Activated CD4-positive, alpha-beta T cell treated with anti-CD3 and anti-CD28 coated beads, Interleukin-2, amount 50 U/mL, for 1 hour (primary cell): ENCODE results near the gene PHKB.
"Not testable (repeated sequence)": the region's sequence is repeated elsewhere in the genome, so short reads cannot be mapped to it uniquely, and the experiment has no call there.

Experiments
- DNase-seq: peaks from one replicate; pipeline ENCODE4 v3.0.0-alpha.2; 2020

Gene PHKB

DNA sequence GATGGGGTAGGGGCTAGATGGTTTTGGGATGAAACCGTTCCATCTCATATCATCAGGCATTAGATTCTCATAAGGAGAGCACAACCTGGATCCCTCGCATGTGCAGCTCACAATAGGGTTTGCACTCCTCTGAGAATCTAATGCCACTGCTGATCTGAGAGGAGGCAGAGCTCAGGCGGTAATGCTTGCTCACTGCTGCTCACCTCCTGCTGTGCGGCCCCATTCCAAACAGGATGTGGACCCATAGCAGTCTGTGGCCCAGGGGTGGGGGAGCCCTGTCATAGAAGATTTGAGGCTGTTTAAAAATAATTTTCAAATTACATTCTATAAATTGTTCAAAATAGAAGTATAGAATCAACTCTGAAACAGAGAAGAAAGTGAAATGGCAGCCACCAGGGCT, 50.8 kb downstream of the PHKB start:
- DNase-seq: no peak

DNA sequence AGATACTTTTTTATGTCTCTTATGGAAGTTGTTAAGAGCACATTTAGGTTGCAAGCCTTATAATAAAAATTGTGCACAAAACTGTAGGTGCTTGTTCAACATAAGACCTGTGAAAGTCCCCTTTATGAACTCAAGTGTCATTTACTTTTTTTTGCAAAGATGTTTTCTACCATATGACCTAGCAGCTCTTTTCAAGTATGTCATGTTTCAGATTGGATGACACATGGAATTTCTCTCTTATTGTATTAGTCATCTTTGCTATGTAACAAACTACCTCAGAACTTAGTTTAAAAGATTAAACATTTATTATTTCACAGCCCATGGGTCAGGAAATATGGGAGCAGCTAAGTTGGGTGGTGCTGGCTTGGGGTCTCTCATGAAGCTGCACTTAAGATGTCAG, 57.9 kb downstream of the PHKB start:
- DNase-seq: no peak

DNA sequence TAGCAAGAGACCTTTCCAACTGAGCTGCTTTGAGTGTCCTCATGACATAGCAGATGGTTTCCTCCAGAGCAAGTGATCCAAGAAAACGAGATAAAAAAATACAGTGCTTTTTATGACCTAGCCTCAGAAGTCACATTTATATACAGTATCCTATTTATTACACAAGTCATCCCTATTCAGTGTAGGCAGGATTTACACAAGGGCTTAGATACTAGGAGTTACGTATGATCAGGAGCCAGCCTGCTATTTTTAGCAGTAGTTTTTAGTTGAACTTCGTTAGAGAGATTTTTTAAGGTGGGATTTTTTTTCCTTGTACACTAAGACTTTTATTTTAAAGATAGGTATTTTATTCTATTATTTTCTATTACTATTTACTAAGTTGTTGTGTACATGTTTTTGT, 58.4 kb downstream of the PHKB start:
- no peak for DNase-seq

DNA sequence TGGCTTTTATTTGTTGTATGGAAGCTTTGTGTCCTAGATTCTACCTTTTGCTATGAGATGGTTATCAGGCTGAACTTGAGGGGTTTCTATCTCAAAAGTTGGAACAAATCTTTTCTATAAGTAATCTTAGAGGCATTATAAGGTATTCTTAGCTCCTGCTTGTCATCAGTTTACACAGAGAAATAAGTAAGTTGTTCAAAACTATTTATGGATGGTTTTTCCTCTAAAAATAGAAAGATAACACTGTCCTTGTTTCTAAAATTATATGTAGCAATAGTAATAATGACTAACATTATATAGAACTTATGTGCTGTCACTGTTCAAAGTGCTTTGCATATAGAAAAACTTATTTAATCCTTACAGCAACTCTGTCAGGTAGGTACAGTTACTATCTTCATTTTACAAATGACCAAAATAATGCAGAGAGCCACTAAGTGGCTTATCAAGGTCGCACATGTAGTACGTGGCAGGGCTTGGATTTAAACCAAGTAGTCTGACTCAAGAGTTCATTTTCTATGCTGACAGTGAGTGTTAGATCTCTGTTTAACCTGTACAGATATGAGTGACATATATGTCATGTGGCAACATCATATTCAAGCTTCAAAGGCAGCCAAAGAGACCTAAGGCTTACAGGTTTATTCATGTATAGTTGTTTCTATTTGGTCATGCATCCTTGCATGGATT, 59.0 kb downstream of the PHKB start:
- no peak for DNase-seq

DNA sequence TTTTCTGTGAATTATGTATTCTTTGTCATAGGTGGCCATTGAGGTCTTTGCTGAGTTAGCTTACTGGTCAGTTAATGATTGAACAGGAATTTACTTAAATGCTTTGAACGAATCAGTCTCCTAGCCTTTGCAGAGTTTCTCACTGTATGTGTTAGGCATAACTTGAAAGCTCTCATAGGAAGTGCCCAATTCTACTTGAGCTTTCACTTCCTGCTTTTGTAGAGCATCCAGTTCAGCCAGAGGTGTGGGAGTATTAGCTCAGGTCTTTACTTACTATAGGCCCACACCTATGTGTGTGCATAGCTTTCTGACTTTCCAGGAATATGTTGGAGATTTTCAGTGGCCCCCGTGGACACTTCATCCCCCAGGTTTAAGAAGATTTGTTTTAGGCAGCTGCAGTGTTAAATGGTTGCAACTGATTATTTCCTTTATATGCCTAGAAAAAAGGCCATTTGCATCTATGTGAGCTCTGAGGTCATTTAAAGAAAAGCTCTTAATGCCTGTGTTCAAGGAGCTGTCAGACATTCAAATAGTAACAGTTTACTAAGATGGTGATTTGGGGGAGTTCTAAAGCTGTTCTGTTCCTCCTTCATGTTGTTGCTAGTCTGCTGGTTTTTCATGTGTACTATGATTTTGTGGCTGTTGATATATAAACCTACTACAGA, 62.3 kb downstream of the PHKB start:
- no peak for DNase-seq

DNA sequence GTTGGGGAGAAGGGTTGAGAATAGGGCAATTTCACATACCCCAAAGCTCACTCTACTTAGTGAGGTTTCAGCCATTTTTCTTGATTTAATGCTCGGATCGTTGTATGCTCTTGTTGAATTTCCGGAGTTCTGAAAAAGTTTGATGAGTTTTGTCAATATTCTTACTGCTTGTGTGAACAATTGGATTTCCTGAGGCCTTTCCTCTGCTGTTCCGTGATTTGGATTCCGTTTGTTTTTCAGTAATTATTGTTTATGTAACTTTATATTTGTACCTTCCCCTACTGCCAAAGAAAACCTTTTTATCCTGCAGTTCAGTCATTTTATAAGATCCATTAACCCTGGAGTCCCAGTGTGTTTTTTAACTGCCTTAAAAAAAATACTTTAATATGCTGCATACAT, 62.9 kb downstream of the PHKB start:
- no peak for DNase-seq

DNA sequence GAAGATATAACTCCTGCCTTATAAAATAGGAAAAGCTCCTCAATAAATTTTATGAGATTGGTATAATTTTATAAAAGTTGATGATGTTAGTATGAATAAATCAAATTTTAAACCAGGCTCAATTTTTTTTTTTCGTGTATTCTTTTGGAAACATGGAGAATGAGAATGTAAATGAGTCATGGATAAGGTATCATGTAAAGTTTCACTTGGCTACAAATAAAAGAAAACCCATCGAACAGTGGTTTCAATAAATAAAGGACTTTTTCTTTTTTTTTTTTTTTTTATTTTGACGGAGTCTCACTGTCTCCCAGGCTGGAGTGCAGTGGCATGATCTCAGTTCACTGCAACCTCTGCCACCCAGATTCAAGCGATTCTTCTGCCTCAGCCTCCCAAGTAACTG, 67.3 kb downstream of the PHKB start:
- no peak for DNase-seq

DNA sequence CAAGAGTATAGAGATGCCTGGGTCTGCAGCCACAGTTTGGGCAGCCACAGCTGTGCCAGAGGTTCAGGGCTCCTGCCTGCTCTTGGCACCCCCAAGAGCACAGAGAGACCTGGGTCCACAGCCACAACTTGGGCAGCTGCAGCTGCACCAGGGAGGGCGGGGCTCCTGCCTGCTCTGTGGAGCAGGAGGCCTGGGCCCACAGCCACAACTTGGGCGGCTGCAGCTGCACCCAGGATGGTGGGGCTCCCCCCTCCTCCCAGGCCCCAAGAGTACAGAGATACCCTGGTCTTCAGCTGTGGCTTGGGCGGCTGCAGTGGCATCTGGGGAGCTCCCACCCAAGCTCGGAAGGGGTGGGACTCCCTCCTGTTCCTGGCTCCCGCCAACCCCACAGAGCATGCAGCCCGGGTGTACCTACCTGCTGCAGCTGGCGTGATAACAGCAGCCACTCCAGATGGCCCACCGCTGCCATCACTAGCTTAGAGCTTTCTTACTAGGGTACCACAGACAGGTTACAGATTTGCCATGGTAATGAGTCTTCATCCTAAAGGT, 72.7 kb downstream of the PHKB start:
- no peak for DNase-seq

DNA sequence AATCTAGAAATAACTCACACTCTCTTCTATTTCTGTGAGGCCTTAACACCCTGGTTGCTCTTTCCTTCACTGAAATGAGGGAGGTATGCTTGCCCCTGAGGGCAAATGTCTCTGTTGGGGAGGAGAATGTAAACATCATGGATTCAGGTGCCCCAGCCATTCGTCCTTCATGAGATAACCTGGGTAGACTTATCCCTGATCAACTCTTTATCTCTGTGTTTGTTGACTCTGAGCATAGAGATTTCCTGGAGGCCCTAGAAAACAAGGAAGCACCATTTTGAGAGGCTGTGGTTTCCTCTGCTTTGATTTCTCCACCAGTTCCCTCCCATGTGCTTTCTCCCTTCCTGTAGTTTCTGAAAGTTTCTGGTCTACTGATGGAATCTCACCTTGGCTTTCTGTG, 77.3 kb downstream of the PHKB start:
- DNase-seq: no peak

DNA sequence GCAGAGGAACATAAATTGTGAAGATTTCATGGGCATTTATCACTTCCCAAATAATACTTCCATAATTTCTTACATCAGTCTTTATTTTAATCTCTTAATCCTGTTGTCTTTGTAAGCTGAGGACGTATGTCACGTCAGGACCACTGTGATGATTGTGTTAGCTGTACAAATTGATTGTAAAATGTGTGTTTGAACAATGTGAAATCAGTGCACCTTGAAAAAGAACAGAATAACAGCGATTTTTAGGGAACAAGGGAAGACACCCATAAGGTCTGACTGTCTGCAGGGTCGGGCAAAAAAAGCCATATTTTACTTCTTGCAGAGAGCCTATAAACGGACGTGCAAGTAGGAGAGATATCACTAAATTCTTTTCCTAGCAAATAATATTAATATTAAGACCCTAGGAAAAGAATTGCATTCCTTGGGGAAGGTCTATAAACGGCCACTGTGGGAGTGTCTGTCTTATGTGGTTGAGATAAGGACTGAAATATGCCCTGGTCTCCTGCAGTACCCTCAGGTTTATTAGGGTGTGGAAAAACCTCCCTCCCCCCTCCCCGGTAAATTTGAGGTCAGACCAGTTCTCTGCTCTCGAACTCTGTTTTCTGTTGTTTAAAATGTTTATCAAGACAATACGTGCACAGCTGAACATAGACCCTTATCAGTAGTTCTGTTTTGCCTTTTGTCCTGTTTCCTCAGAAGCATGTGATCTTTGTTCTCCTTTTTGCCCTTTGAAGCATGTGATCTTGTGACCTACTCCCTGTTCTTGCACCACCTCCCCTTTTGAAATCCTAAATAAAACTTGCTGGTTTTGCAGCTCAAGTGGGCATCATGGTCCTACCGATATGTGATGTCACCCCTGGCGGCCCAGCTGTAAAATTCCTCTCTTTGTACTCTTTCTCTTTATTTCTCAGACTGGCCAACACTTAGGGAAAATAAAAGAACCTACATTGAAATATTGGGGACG, 78.9 kb downstream of the PHKB start:
- DNase-seq: not testable (repeated sequence)

DNA sequence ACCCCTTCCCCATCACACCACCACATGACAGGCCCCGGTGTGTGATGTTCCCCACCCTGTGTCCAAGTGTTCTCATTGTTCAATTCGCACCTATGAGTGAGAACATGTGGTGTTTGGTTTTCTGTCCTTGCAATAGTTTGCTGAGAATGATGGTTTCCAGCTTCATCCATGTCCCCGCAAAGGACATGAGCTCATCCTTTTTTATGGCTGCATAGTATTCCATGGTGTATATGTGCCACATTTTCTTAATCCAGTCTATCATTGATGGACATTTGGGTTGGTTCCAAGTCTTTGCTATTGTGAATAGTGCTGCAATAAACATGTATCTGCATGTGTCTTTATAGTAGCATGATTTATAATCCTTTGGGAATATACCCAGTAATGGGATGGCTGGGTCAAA, 80.0 kb downstream of the PHKB start:
- not testable (repeated sequence) for DNase-seq

DNA sequence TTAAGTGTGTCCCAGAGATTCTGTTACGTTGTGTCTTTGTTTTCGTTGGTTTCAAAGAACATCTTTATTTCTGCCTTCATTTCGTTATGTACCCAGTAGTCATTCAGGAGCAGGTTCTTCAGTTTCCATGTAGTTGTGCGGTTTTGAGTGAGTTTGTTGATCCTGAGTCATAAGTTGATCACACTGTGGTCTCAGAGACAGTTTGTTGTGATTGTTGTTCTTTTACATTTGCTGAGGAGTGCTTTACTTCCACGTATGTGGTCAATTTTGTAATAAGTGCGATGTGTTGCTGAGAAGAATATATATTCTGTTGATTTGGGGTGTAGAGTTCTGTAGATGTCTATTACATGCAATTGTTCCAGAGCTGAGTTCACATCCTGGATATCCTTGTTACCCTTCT, 83.1 kb downstream of the PHKB start:
- not testable (repeated sequence) for DNase-seq

DNA sequence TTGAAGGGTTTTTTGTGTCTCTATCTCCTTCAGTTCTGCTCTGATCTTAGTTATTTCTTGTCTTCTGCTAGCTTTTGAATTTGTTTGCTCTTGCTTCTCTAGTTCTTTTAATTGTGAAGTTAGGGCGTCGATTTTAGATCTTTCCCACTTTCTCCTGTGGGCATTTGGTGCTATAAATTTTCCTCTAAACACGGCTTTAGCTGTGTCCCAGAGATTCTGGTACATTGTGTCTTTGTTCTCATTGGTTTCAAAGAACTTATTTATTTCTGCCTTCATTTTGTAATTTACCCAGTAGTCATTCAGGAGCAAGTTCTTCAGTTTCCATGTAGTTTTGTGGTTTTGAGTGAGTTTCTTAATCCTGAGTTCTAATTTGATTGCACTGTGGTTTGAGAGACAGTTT, 90.1 kb downstream of the PHKB start:
- DNase-seq: not testable (repeated sequence)

DNA sequence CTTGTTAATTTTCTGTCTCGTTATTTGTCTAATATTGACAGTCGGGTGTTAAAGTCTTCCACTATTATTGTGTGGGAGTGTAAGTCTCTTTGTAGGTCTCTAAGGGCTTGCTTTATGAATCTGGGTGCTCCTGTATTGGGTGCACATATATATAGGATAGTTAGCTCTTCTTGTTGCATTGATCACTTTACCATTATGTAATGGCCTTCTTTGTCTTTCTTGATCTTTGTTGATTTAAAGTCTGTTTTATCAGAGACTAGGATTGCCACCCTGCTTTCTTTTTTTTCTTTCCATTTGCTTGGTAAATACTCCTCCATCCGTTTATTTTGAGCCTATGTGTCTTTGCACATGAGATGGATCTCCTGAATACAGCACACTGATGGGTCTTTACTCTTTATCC, 90.6 kb downstream of the PHKB start:
- not testable (repeated sequence) for DNase-seq

DNA sequence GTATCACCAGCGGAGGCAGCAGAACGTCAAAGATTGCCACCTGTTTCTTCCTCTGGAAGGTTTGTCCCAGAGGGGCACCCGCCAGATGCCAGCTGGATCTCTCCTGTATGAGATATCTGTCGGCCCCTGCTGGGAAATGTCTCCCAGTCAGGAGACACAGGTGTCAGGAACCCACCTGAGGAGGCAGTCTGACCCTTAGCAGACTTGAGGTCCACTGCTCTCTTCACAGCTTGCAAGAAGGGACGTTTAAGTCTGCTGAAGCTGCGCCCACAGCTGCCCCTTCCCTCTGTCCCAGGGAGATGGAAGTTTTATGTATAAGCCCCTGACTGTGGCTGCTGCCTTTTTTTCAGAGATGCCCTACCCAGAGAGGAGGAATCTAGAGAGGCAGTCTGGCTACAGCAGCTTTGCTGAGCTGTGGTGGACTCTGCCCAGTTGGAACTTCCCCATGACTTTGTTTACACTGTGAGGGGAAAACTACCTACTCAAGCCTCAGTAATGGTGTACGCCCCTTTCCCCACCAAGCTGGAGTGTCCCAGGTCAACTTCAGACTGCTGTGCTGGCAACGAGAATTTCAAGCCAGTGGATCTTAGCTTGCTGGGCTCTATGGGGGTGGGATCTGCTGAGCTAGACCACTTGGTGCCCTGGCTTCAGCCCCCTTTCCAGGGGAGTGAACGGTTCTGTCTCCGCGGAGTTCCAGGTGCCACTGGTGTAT, 92.9 kb downstream of the PHKB start:
- no peak for DNase-seq

DNA sequence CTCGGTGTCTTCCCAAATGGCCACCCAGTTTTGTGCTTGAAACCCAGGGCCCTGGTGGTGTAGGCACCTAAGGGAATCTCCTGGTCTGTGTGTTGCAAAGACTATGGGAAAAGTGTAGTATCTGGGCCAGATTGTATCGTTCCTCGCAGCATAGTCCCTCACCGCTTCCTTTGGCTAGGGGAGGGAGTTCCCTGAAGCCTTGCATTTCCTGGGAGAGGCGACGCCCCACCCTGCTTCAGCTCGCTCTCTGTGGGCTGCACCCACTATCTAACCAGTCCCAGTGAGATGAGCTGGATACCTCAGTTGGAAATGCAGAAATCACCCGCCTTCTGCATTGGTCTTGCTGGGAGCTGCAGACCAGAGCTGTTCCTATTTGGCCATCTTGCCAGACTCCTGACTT, 93.5 kb downstream of the PHKB start:
- DNase-seq: not testable (repeated sequence)

DNA sequence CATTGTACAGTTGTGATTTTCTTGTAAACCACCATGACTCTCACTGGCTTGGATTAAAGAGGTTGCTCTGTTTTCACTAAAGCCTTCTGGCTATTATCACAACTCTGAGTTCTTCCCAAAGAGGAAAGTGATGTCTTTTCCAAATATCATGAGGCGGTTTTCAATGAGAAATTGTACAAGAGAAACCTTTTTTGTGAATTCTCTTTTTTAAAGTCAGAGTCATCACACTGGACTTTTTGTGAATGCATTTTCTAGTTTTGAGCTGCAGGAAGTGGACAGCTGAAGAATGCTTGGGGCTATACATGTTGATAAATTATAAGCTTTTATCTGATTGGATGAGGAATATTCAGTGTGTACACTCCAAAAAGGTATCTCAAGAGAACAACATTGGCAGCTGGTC, 100.2 kb downstream of the PHKB start:
- DNase-seq: no peak

DNA sequence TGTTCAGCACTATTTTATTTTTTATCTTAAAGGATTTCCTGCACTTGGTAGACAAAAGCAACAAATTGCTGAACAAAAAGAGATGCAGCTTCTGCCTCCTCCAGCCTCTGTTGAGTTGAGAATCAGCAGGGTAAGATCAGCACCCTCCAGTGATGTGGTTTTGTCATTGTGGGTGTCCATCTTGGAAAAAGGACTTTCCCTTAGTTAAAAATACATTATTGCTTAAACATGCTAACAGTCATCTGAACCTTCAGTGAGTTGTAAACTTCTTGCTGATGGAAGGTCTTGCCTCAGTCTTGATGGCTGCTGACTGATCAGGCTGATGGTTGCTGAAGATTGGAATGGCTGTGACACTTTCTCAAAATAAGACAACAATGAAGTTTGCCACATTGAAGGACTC, 101.2 kb downstream of the PHKB start:
- DNase-seq: no peak

DNA sequence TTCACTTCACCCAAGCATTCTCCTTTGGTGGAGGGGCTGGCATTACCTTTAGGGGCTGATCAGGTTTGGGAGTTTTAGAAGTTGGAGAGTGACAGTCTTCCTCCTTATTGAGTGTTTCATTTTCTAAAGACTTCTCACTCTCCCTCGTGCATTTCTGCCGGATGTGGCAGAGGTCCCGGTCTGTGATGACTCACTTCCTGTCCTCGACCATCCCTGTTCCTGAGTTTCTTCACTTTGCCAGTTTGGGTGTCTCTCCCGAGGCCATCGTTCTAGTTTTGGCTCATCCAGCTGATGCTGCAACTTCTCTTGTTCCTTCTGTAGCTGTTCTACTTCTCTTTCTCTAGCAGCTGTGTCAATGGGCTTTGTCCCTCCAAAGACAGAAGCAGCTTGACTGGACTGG, 104.3 kb downstream of the PHKB start:
- no peak for DNase-seq

DNA sequence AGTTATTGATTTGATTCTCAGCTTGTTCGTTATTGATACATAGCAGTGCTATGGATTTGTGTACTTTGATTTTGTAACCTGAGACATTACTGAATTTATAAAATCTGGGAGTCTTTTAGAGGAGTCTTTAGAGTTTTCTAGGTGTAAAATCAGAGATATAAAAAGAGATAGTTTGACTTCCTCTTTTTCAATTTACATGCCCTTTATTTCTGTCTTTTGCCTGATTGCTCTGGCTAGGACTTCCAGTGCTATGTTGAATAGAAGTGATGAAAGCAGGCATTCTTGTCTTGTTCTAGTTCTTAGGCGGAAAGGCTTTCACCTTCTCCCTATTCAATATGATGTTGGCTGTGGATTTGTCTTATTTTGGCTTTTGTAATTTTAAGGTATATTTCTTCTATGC, 106.2 kb downstream of the PHKB start:
- DNase-seq: no peak

DNA sequence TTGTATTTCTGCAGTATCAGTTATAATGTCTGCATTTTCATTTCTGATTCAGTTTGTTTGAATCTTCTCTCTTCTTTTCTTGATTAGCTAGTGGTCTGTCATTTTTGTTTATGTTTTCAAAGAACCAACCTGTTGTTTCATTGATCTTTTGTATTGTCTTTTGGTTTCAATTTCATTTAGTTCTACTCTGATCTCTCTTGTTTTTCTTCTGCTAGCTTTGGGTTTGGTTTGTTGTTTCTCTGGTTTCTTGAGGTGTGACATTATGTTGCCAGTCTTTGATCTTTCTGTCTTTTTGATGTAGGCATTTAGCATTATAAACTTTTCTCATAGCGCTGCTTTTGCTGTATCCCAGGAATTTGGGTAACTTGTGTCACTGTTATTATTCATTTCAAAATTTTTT, 107.2 kb downstream of the PHKB start:
- no peak for DNase-seq

DNA sequence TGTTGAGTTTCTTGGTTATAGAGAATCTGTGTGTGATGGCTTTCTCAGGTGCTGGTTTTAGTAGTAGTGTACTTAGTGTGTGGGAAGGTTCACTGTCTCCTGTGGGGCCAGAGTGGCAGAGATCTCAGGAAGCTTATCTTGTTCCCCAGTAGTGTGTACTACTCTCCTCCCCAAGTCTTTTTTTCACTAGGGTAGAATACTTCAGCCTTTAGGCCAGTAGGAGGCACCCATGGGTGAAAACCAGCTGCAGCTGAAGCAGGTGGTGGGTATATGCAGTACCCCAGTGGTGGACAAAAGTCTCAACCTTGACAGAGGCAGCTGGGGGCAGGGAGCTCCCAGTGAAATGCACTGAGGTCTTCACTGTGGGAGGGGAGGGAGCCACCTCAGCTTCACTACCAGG, 109.9 kb downstream of the PHKB start:
- no peak for DNase-seq

DNA sequence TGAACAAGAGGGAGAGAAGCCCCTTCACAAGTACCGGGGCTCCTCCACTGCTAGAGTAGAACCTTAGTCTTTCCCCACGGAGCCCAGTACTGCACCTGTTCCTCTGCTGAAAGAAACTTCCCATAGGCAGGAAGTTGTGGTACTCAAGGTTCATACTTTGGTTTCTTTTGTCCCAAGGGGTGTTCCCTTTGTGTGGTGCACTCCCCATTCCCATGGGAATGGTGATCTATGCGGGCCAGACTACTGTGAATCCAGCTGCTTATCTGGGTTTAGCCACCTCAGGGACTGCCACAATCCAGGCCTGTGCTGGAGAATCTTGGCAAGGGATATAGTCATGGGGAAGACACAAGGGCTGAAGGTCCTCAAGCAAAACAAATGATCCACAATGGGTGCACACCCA, 110.6 kb downstream of the PHKB start:
- no peak for DNase-seq
